HG03442 (cell line): Measurements from ENCODE around the gene PLA1A.
"Not testable (repeated sequence)": the region's sequence is repeated elsewhere in the genome, so short reads cannot be mapped to it uniquely, and the experiment has no call there.

Source experiments
- ATAC-seq: cut with Tn5 transposase; IDR thresholded peaks from one replicate; pipeline ENCODE4 v1.9.1; 2021; ENCODE audit warnings: mild to moderate bottlenecking, moderate library complexity; ENCODE audit not compliant: unreplicated experiment

PLA1A gene

DNA sequence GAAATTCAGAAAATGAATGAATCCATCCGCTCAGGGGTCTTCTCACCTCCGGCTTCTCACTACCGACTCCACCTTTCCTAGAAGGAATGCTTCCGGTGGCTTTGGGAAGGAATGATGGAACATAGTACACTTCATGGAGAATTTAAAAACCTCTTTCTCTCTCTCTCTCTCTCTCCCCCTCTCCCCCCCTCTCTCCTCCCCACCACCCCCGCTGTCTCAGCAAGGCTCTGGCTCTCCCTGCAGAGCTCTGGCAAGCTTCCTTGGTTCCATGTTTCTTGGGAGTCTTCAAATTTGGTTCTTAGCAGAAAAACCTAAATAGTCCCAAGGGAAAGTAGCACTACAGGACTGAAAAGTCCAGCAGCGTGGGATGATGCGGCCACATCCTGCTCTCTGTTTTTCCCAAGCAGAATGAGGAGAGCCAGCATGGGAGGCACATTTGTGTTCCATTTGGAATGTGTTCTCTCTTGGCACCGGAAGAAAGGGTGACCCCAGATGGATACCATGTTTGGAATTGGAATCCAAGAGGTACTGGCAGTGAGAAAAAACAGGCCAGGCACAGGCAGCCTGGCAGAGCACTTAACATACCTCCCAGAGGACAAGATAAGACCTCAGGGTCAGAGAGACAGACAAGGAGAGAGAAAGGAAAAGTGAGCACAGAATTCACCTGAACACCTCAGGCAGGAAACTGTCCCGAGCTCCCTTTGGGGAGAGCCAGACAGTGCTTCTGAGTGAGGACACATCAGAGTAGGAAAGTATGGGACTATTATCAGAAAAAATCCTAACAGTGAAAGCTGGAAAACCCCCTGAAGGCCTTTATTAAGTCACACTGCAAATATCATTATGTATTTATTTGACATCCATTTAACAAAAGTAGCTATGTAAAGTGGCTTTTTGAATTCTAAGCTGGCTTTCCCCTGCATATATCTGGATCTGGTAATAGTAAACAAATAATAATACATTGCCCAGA is 63.1 kb downstream of the PLA1A start, which contains the start of gene POPDC2:
POPDC2 (minus strand) TSS at position 116 of the 967 bp plus-strand sequence. CDS start 166 bp downstream, outside the sequence.
- no peak for ATAC-seq

DNA sequence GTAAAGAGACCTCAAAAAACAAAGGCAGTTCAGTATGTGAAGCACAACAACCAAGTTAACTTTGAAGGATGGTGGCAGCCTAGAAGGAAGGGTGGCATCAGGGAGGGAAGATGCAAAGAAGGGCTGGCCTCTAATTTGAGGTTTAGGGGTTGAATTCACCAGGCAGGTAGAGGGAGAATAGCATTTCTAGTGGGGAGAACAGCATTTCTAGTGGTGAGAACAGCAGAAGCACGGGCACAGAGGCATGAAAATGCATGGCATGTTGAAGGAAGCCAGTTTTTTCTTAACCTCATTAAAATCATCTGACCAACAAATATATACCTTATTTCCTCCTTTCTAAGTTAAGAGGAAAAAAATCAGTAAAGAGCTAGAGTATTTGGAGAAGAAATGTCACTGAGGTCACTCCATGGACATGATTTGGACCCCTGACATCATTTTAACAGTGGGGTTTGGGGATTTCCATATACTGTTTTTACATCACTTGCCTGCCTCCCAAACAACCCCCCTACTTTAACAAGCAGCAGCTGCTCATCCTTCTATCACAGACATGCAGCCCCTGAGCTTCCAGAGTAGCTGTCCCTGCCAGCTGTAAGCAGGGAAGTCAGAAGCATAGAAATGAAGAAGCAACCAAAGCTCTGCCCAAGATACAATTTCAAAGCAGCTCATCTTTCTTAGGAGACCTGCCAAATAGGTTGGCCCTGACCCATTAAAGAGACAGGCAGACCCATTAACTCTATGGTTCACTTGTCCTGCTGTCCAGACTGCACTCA is 65.1 kb downstream of the PLA1A start:
- no peak for ATAC-seq

DNA sequence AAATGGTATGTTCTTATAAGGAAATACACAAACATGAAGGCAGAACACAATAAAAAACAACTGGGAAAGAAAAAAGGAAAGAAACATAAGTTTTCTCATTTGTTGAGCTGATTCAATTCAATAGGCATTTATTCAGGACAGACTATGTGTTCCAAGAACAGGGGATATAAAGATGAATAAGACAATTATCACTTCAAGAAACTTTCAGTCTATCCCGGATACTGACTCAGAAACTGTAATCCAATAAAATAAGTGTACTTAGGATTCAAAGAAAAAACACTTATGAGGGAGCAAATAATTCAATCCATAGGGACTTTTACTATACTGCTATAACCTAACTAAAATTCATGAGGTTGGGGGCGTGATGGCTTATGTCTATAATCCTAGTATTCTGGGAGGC is 66.2 kb downstream of the PLA1A start:
- no peak for ATAC-seq

DNA sequence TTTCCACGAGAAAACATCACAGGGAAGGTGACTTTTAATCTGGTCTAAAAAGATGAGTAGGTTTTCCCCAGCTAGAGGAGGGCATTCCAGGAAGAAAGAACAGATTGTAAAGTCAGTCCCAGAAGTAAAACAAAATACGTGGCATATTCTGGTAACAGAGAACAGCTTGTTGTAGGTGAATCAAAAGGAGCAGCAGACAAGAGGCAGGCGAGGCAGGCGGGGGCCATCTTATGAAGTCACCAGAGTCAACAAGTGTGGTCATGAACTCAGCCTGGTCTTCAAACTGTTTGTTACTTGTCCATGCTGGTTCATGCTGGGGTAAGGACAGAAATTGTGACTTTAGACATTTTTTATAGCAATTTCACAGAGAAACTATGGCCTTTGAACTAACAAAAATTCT is 66.7 kb downstream of the PLA1A start:
- no peak for ATAC-seq

DNA sequence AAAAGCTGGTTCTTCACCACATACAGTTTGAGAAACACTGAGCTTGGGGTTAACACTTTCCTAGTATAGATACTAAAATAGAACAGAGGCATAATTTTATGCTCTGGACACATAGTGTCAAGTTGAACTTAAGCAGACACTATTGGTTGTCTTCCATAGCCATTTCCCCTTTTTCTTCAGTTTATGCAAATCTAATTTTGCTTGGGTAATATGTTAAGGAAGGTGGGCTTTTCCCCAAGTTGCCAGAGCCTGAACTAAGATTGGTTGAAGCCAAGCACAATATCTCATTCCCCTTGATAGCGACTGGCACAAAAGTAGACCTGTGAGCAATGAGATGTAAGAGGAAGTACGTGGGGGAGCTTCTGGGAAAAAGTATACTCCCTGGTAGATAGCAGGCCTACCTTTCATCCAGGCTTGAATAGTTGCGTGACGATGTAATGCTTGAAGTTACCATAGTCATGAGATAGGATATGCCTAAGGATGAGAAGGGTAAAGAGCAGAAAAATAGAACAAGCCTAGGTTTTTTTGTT is 67.2 kb downstream of the PLA1A start:
- ATAC-seq = no peak

DNA sequence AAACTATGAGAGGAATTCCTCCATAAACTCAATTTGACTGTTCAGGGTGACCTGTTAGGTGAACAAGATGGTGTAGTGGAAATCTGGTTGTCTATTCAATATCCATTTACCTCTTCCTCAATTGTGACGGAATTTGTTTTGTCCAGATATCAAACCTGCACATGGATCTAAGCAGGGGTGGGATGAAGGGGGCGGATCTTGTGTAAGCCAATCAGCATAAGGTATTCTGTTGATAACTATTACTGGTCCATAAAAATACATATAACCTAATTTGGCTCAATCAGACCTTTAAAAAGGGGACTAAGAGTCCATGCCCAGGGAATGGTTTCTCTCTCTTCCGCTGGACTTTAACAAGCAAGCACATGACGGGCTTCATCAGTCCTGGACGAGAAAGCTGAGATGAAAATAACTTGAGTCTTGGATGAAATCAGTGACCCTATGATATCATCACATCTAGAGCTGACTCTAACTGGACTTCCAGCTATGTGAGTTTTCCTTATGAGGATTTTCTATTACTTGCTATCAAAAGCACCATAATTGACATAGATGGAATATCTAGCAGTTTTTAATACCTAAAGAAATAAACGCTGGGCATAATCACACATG is 68.4 kb downstream of the PLA1A start:
- ATAC-seq = no peak

DNA sequence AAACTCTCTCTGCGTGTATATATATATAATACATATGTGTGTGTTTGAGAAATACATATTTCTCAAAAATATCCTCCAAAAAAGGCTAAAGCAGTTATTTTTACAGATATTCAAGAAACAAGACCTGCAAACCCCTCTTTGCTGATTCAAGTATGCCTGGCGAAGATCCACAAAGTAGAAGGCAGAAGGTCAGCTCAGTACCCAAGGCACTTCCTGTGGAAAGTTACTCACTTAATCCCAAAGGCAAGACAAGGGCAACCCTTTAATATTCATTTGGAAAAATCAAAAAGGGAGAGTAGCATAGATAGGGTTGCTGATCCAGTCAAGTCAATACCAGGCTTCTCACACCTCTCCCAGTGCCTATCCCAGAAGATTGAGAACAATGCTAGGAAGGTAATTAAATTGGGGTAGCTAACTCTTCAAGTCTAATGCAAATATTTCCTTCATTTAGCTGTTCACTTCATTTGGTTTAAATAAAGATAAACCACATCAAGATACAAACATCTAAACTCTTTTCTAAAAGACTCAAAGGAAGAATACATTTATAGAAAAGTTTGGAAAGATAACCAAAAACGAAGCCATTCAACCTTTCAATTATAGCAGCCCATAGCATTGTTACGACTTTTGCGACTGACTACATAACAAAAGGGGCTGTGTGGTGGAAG is 72.4 kb downstream of the PLA1A start:
- no peak for ATAC-seq

DNA sequence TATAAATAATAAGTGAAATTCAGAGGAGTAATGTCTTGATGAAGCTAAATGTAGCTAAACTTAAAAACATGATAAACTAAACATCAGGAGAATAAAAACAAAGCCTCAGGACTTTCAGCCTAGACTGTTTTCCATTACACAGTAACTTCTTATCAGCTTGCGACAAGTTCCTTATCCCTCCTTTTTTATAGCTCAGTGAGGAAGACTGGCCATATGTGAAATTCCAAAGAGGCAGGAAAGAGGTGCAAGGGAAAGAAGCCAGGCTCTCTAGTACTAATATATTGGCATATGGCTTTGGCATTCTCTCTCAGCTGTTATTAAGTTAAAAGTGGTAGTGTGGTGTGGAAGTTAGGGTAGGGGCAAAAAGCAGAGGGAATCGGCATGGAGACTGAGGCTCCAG is 75.1 kb downstream of the PLA1A start:
- no peak for ATAC-seq

DNA sequence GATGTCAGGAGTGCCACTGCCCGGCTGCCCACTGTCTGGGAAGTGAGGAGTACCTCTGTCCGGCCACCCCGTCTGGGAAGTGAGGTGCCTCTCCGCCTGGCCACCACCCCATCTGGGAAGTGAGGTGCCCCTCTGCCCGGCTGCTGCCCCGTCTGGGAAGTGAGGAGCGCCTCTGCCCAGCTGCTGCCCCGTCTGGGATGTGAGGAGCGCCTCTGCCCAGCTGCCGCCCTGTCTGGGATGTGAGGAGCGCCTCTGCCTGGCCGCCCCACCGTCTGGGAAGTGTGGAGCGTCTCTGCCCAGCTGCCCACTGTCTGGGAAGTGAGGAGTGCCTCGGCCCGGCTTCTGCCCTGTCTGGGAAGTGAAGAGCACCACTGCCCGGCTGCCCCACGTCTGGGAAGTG is 76.2 kb downstream of the PLA1A start:
- no peak for ATAC-seq

DNA sequence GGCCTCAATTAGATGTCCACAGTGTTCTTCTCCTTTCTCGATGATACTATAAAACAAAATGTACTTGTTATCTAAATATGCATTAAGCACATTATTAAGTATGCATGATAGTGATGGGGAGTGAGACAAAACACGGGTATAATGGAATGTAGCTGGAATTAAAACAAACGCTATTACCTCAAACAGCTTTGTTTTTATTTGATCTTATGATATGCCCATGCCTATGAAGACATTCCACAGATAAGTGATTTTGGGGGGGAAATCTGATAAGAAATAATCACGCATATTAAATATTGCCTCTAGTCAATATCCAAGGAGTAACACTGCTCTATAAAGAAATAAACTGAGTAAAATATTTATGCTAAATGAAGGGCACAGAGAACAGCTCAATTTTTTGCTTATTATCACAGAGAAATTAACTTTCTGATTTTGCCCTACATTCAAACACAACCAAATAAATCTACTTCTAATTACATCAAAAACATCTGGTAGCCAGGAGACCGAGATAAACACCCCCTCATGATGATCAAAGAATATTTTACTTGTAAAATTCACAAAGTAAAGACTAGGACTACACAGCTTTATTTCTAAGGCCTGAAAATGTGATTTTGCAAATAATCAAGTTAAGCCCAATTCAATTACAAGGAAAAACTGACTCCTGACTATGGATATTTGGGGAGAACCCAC is 77.6 kb downstream of the PLA1A start:
- no peak for ATAC-seq

DNA sequence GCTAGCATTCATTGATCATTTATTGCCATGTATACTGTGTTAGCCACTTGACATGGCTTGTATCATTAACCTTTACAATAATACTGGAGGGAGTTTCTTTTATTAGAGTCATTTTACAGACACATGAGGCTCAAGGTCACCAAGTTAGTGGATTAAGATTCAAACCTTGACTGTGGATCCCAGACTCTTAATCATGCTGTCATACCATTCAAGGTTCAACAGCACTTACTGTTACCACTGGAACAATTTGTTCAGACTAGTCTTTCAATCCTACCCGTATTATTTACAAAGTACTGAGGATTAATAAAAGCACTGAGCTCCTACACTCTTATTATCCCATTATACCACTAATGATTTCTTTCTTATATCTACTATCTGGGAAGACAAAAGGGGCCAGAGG is 78.3 kb downstream of the PLA1A start:
- no peak for ATAC-seq

DNA sequence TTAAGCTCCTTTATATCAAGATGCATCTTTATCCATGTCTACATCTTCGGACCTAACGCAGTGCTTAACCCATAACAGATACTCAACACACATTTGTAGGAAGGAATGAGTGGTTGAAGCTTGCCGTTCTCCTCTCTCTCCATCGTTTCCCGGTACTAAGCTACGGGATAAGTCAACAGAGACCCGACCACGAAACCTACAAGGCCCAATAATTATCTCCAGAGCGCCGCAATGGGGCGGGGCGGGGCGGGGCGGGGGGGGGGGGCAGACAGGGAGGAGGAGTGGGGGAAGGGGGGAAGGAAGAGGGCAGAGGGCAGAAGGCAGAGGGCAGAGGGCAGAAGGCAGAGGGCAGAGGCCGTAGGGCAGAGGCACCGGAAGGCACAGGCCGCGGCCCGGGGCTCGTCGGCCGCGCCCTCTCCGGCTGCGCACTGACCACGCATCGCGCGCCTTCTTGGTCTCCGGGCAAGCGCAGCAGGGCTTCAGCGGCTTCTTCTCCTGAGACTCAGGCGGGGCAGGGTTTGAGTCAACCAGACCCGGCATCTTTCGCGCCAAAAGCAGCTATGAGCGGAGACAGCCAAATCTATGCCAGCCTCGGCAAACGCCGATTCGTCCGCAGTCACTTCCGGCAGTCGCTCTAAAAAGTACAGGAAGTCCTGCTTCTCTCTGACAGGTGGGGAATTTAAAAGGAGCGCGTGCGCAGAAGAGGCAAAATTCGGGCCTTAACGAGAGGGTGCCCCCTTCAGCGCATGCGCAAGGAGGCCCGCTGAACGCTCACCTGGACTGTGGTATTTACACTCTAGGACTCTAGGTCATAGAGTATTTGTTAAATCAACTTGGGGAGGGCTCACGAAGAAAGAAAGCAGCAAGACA is 79.3 kb downstream of the PLA1A start, which contains the start of gene COX17:
COX17 (minus strand) TSS at position 636 of the 870 bp plus-strand sequence; CDS start at position 540, 96 bp downstream.
- peak; percentile 88 for ATAC-seq

DNA sequence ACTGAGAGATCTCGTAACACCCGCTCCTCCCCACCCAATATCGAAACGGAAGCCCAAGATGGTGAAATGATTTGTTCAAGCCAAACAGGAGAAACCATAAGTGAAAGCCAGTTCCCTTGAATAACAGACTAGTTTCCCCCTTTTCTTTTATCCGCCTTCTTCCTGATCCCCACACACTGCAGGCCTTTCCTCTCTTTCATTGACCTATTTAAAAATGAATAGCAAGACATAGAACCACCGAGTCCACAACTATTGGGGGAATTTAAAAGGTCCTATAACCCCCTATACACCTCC is 79.9 kb downstream of the PLA1A start:
- ATAC-seq = no peak

DNA sequence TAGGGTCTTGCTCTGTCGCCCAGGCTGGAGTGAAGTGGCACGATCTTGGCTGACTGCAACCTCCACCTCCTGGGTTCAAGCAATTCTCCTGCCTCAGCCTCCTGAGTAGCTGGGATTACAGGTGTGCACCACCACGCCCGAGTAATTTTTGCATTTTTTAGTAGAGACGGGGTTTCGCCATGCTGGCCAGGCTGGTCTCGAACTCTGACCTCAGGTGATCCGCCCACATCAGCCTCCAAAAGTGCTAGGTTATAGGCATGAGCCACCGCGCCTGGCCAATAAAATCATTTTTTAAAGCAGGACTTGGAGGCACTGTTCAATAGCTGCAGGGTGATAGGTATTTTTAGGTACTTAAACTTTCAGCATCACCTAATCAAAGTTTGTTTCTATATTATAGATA is 80.5 kb downstream of the PLA1A start:
- not testable (repeated sequence) for ATAC-seq
